Measurements from ENCODE around the gene RIPOR2.

DNA sequence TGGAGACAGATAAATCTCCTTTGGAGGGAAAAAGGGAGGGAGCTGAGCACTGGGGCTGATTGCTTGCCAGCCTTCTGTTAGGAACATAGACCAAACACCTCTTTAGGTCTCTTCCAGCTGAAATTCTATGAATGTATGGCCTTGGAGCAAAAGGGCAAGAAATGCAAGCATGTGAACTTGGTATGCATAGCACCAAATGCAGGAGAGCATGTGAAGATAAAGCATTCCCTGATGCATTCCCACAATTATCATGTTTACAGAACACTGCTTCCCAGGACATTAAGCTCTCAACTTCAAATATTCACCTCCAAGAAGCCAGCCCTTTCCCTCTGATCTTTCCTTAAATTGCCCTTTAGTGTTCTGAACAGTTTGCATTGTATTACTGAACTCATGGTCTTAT lies 15.6 kb downstream of the RIPOR2 start:
- TF ChIP-seq POLR2AphosphoS5 (IDR thresholded peaks at IDR 0.05; ENCODE audit: borderline replicate concordance, low read depth, low read length) (no peak), EZH2 (IDR thresholded peaks at IDR 0.05) (no peak)
